ENCODE data around the gene EMP2.
"Not testable (repeated sequence)": the region's sequence is repeated elsewhere in the genome, so short reads cannot be mapped to it uniquely, and the experiment has no call there.

EMP2 gene, protein sequence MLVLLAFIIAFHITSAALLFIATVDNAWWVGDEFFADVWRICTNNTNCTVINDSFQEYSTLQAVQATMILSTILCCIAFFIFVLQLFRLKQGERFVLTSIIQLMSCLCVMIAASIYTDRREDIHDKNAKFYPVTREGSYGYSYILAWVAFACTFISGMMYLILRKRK

DNA sequence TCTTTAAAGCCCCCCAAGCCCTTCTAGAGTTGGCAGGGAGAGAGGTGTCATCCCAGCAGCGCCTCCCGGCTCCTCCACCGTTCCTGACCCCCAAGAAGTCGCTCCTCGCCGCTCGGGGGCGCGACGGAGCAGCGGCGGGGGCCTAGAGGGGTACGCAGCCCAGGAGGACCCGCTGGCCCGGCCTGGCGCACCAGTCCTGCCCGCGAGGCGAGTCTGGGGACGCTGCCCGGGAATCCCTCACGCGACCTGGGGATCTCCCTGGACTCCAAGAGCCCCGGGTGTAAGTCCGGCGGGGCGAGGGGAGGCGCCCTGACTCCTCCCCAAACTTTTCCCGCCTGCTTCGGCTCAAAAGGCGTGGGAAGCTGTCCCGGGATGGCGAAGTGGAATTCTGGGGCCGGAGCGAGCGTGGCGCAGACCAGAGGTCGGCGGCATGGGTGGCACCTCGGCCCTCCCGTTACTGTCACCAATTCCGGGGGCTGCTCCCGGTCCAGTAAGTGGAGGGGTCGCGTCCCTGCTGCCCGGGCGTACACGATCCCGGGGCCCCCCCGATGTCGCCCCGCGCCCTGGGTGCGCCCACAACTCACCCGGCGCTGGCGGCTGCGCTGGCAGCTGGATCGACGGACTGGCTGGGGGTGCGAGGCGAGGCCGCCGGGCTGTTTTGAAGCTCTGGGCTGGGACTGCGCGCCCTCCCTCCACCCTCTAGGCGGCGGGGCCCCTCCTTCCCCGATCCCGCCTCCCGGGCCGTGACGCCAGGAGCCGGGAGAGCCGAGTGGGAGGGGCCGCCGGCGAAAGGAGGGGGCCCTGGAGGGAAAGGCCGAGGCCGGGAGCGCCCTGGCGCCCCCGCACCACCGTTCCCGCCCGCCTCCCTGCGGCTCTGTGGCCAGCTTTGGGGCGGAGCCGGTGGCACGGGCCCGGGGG lies at the start of gene EMP2:
Gene EMP2, minus strand, starts transcription at position 634 of the 918 bp plus-strand sequence. CDS start 32,981 bp downstream, outside the sequence.
- peak in 1 of 2 experiments; percentile 35 for DNase-seq

DNA sequence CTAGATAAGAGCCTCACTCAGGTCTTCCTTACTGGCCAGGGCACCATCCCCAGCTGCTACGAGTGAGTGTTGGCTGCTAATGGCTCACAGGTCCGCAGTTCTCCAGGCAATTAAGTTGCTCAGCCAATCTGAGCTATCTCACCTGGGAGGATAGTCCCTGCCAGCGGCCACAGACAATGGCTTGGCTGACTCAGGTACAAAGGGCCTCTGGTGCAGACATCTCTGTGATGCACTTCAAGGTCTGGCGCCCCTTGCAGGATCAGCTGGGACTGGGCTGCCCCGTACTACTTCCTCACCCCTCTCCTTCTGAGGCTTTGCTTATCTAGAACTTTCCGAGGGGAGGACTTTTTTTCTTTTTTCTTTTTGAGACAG lies 49.2 kb upstream of the EMP2 start:
- no peak for DNase-seq

DNA sequence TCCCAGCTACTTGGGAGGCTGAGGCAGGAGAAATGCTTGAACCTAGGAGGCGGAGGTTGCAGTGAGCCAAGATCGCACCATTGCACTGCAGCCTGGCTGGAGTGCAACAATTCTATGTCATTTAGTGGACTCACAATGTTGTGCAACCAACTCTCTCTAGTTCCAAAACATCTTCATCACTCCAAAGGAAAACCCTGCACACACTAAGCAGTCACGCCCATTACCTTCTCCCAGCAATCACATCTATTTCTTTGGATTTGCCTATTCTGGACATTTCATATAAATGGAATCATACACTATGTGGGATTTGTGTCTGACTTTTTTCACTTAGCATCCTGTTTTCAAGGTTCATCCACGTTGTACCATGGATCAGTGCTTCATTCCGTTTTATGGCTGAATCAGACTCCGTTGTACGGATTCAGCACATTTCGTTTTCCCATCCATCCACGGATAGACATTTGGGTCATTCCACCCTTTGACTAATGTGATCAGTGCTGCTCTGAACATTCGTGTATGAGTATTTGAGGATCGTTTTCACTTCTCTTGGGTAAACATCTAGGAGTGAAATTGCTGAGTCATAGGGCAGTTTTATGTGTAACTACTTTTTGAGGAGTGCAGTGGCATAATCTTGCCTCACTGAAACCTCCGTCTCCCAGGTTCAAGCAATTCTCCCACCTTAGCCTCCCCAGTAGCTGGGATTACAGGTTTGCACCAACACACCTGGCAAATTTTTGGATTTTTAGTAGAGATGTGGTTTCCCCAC lies 45.4 kb upstream of the EMP2 start:
- DNase-seq, result no peak

DNA sequence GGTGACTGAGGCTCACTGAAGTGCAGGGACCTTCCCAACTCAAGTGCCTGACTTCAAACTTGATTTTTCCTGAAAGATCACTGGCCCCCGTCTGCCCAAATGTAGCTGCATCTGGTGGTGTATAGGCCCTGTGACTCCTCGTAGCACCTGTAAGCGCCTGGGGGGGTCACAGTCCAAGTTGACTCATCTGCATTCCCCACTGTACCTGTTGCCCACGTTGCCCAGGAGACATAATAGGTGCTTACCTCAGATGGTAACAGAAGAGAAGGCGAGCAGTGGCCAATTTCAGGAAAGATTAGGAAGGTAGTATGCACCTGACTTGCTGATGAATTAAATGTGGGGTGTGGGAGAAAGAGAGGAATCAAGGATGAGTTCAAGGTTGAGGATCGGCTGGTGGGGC lies 44.1 kb upstream of the EMP2 start:
- no peak for DNase-seq

DNA sequence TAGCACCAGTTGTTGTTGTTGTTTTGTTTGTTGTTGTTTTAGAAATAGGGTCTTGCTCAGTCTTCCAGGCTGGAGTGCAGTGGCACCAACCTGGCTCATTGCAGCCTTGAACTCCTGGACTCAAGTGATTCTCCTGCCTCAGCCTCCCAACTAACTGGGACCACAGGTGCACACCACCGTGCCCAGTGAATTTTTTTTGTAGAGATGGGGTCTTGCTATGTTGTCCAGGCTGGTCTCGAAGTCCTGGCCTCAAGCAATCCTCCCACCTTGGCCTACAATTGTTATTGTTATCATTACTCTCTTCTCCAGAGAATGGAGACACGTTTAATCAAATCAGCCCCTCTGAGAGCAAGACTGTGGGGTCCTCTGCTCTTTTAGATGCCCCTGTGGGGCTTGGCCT lies 42.7 kb upstream of the EMP2 start:
- DNase-seq, result no peak

DNA sequence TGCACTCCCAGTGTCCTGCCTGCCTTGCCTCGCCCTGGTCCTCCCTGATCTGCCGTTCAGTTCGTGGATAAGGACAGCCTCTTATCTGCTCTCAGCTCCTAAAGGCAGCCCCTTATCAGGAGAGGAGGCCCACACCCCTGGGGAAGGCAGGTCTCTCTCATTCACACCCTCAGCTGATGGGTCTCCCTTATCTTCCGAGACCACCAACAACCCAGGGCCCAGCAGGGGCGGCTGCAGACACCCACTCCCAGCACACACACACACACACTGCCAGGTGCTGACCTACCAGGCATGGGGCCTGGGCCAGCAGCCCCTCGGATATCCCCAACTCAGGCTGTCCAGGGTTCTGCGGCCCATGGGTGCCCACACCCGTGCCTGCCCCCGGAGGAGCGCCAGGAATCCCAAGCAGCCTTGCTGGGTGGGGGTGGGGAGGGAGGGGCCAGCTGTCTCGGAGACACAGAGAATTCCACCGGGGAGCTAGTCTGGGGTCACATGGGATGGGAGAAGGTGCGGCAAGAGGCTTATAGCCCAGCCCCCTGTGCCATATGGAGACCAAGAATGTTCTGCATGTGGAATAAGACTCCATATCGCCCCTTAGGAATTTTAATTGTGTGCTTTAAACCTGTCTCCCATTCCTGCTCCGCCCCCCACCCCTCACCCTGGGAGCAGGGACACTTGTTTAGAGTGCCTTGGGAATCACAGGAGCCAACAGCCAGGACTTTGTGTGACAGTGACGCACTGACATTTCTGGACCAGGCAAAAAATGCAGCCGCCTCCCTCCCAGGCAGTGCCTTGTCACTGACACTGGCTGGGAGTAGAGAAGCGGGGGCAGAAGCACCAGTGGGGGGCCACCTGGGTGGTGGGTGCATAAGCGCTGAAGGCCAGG lies 41.9 kb upstream of the EMP2 start:
- no peak for DNase-seq

DNA sequence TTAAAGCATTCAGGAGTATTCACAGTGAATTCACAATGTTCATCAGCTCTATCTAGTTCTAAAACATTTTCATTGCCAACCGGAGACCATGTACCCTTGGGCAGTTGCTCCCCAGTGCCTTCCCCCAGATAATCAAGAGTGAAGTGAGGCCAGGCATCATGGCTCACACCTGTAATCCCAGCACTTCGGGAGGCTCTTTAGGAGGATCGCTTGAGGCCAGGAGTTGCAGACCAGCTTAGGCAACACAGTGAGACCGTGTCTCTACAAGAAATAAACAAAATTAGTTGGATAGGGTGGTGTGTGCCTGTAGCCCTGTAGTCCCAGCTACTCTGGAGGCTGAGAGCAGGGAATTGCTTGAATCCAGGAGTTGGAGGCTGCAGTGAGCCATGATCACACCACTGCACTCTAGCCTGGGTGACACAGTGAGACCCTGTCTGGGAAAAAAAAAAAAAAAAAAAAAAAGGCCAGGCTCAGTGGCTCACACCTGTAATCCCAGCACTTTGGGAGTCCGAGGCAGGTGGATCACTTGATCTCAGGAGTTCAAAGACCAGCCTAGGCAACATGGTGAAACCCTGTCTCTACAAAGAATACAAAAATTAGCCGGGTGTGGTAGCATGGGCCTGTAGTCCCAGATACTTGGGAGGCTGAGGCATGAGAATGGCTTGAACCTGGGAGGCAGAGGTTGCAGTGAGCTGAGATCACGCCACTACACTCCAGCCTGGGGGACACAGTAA lies 41.0 kb upstream of the EMP2 start:
- not testable (repeated sequence) for DNase-seq

DNA sequence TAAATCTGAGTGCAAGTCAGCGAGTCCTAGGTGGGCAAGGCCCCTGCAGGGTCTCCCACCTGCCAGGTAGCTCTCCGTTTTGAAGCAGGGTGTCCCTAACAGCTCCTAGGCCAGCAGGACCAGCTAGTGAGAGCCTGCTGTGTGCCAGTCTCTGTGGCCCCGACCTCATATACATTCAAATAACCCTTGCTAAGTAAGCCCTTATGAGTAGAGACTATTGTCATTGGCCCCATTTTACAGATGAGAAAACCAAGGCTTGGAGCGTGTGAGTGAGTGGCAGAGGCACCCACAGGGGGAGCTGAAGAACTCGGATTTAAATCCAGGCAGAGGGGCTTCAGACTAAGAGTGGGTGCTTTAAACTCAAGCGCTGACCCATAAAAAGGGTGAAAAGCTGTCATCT lies 39.7 kb upstream of the EMP2 start:
- no peak for DNase-seq

DNA sequence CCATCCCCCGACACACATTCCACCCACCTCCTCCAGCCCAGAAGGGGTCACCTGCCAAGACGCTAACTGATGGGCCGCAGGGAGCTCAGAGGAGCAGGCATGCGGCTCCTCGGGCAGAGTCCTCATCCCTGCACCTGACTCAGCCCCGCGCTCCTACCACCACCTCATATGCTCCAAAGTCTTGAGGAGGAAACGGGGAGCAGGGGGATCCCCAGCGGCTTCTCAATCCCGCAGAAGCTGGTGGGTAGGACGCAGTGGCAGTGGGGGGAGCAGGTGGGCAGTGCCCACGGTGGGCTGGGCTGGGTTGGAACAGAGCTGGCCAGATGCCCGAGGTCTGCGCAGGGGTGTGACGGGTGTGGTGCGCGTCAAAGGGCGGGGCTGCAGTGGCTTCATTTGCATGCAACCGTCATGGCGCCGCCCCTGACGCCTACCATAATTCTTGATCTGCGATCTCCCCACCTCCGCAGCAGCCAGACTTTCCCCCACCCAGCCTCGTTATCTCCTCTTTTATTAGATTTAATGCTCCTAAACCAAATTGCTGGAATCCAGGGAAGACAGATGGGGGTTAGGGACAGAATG lies 39.0 kb upstream of the EMP2 start:
- DNase-seq, result no peak

DNA sequence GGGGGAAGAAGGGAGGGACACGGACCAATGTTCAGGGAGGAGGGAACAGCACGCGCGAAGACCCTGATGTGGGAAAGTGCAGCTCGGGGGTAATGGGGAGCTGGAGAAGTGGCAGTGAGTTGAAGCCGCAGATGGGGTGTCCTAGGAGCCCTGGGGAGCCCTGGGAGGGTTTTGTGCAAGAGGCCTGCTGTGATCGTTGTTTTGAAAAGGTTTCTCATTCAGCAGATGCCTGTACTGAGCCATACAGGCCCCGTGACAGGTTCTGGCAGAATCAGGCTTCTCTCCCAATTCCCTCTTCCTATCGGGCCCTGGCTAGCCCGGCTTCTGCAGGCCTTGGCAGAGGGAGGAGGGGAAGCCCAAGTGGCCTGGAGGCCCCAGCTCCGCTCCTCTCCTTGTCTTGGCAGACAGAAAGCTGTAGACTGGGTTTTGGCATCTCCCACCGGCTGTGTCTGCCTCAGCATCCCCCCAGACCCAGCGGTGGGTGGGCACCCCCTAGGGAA lies 38.4 kb upstream of the EMP2 start:
- DNase-seq, result no peak

DNA sequence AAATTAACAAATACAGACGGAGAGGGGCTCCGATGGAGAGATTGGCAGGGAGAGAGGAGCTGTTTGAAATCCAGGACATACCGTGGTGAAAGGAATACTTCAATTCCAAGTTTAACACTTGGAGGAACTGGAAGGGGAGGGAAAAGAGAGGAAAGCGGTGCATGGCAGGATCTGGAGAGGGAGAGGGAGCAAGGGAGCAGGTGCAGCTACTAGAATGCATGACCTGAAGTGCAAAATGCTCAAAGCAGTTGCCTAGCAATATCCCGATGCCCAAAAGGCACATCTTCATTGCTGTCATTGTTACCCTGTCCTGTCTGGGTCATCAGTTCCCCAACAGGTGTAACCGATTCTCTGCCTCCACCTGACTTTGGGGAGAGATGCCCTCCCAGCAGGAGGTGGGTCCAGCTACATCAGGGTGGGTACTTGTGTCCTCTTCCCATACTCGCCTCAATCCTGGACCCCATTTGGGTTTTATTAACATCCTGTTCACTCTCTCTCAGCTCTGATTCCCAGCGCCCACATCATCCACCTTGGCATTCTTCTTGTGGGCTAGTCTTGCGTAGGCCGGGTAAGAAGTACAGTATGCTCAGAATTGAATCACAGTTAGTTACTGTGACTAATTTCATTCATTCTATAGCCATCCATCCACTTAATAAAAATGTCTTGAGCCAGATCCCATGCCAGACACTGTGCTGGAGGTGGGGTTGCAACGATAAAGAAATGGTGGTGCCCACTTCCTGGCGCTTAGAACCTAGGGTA lies 37.4 kb upstream of the EMP2 start:
- DNase-seq, result no peak

DNA sequence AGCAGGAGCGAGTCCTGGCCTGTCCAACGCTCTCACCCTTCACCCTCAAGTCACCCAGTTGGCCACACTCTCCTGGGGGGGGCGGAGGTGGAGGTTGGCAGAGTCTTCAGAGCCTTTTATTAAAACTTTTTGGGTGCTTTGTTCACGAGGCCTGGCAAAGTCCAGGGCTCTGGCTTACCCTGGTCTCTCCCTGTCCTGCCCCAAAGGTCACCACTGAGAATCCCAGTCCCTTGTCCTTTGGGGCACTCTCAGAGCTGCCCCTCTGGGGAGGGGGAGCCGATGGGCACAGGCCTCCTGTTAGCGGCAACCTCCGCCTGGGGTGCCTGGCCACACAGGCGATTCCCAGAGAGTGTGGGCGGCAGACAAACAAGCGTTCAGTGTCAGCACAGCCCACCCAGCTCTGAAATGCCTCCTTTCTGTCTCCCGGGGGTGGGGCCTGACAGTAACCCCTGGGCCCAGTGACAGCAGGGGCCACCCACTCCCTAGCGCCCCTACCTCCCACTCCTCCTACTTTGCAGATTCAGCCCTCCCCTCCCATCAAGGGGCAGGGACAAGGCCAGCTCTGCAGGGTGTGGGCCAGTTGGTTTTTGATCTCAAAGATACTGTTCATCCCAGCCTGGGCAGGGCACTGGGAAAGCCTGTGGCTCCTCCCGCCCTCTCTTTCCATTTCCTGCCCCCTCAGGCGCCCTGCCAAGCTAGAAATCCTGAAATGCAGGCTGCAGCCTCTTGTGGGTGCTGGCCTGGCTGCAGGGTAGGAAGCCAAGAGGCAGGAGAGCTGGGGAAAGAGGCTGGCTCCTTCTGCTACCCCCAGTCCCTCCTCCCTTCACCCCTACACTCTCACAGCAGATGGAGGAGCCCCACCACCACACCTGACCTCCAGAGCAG lies 36.6 kb upstream of the EMP2 start:
- DNase-seq, result no peak

DNA sequence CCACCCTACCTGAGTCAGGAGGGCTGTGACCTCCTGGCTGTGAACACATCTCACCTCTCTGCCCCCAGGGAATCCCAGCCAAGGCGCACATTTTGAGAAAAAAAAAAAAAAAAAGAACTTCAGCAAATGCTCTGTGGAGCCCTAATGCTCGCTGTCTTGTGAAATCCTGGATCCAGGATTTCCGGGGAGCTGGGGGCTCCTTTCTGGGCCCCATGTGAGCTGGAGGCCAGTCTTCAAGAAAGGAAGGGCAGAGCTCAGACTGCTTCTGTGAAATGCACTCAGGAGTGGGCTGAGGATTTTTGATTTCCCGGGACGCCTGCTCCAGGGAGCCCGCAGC lies 36.0 kb upstream of the EMP2 start:
- DNase-seq, result no peak

DNA sequence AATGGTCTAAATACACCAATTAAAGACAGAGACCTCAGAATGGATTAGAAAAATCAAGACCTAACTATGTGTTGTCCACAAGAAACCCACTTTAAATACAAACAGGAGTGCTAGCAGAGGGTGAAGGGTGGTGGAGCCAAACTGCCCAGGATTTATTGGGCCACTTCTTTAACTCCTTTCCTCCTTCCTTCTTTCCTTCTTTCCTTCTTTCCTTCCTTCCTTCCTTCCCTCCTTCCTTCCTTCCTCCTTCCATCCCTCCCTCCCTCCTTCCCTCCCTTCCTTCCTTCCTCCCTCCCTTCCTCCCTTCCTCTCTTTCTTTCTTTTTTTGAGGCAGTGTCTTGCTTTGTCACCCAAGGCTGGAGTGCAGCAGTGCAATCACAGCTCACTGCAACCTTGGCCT lies 34.3 kb upstream of the EMP2 start:
- no peak for DNase-seq

DNA sequence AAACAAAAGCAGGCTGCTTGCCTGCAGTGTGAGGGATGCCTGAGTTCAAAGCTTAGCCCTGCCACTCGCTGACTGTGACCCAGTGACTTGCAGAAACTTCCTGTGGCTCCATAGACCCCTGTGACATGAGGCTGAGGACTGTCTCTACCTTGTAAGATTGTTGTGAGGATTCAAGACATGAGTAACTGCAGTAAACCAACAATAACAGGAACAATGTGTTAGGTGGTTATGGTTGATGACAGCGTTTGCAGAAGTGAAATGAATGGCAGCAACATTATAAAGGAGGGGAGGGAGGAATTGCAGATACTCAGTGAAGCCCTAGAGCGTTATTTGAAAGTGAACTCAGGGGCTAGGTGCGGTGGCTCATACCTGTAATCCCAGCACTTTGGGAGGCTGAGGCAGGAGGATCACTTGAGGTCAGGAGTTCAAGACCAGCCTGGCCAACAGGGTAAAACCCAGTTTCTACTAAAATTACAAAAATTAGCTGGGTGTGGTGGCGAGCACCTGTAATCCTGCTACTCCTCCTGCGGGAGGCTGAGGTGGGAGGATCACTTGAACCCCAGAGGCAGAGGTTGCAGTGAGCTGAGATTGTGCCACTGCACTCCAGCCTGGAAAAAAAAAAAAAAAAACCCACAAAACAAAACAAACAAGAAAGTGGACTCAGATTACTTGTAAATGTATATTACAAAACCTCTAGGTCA lies 33.5 kb upstream of the EMP2 start:
- DNase-seq, result no peak

DNA sequence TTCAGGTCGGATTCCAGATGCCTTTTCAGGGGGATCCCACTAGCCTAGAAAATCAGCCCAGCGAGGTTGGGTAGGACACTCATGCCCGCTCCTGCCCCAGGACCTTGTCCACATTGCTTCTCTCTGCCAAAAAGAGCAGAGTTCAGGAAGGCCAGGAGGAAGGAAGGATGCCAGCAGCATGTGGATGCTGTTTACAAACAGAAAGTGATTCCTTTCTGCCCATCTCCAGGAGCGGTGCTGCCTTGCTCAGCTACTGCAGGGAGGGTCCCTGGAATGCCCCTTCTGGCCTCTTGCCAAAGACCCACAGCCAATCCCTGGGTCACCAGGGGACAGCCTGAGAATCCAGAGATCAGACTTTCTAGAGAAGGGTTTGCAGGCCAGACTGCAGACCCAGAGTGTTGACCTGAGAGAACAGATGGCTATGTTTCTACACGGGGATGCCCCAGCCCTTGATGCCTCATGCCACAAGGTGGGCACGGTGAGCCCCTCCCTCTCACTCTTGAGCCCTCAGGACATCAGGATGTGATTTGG lies 32.3 kb upstream of the EMP2 start:
- DNase-seq, result no peak

DNA sequence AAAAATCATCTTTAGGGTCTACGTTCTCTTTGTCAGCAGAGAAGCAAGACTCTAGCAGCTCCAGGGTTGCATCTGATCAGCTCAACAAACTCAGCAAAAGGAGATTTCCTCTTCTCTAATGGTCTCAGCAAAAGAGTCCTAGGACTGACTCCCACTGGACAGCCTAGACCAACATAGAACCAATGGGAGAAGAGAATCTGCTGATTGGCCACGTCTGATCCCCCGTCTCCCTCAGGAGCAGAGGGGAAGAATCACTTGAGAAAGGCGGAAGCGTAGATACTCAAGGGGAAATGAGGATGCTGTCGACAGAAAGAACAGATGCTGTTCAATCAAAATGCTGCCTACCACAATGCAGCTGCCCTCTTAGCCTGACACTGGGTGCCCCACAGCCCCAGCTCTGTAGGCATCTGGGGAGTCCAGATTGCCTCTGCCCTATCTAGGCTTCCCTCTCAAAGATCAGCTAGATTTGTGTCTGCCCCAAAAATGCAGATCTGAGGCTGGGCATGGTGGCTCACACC lies 31.5 kb upstream of the EMP2 start:
- no peak for DNase-seq

DNA sequence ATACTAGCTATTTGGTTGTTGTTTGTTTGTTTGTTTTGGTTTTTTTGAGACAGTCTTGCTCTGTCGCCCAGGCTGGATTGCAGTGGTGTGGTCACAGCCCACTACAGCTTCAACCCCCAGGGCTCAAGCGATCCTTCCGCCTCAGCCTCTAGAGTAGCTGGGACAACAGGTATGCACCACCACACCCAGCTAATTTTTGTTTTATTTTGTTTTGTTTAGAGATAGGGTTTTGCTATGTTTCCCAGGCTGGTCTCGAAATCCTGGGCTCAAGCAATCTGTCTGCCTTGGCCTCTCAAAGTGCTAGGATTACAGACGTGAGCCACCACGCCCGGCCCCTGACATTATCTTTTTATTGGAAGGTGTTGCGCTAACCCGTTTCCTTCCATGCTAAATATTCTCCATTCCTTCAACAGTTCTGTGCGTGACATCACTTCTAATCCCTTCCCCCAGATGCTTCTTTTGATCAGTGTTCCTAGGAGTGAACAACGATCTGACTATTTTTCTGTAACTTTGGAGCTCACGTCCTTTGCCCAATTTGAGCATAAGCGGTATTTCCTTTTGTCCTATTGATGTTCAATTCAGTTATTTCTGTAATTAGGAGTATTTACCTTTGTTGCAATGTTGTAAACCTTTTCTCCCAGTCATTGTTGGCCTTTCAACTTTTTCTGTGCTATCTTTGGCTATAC lies 30.2 kb upstream of the EMP2 start:
- DNase-seq, result no peak

Data from NCI-H1930 (cell line).